Smooth muscle cell (in vitro differentiated cells): ENCODE measurements around the gene VSNL1. TPM values are rescaled to one million over a fixed set of nuclear protein-coding genes. Genes with fewer than 3 reads are reported as not detected.

ENCODE experiments used
- DNase-seq: peaks from one replicate; lab custom pipeline; 2025; ENCODE audit not compliant: unreplicated experiment; lab: John Stamatoyannopoulos, UW
- H2AFZ ChIP-seq: fragments of 200-600 bp; sonication (generic); 2 replicates; pipeline ENCODE4 v1.6.0; 2016; ENCODE audit warnings: antibody characterized with exemption, low read depth, mild to moderate bottlenecking
- H3F3A ChIP-seq: fragments of 200-600 bp; sonication (generic); 2 replicates; pipeline ENCODE4 v1.6.0; 2017; ENCODE audit warnings: antibody characterized with exemption, low read depth
- H3K27ac ChIP-seq: fragments of 200-600 bp; sonication (generic); 2 replicates; pipeline ENCODE4 v1.5.1; 2016; ENCODE audit warnings: low read depth, mild to moderate bottlenecking
- H3K27me3 ChIP-seq: fragments of 200-600 bp; sonication (generic); 2 replicates; pipeline ENCODE4 v1.6.1; 2016; ENCODE audit warnings: low read depth, mild to moderate bottlenecking
- H3K36me3 ChIP-seq: fragments of 200-600 bp; sonication (generic); 2 replicates; pipeline ENCODE4 v1.5.1; 2016; ENCODE audit warnings: low read depth
- H3K4me1 ChIP-seq: fragments of 200-600 bp; sonication (generic); 2 replicates; pipeline ENCODE4 v1.5.1; 2016; ENCODE audit warnings: low read depth
- H3K4me2 ChIP-seq: fragments of 200-600 bp; sonication (generic); 2 replicates; pipeline ENCODE4 v1.6.0; 2016; ENCODE audit warnings: mild to moderate bottlenecking
- H3K4me3 ChIP-seq: fragments of 200-600 bp; sonication (generic); 2 replicates; pipeline ENCODE4 v1.5.1; 2016; ENCODE audit warnings: mild to moderate bottlenecking
- H3K79me2 ChIP-seq: fragments of 200-600 bp; sonication (generic); 2 replicates; pipeline ENCODE4 v1.6.0; 2016; ENCODE audit warnings: low read depth, mild to moderate bottlenecking
- H3K9ac ChIP-seq: fragments of 200-600 bp; sonication (generic); 2 replicates; pipeline ENCODE4 v1.6.0; 2016; ENCODE audit warnings: low read depth
- H3K9me3 ChIP-seq: fragments of 200-600 bp; sonication (generic); replicated peaks from 2 replicates; pipeline ENCODE4 v1.5.1; 2016; ENCODE audit warnings: low read depth
- H4K20me1 ChIP-seq: fragments of 200-600 bp; sonication (generic); 2 replicates; pipeline ENCODE4 v1.6.0; 2016; ENCODE audit warnings: low read depth
- WGBS: methylation state at CpG from one replicate; pipeline ENCODE4 v1.1.7; 2016; ENCODE audit warnings: low lambda C conversion rate; 5-methylcytosine and 5-hydroxymethylcytosine counted together
- polyA plus RNA-seq: library from polyadenylated mRNA; unstranded; fragments of >200 nt; fragmentation: Nextera tagmentation; extraction: Ambion mirVana; gene quantifications from 2 replicates; pipeline ENCODE4 v1.2.1, GENCODE V29; 2016
- total RNA-seq: library from RNA; depleted of rRNA; stranded (reverse); fragments of >200 nt; gene quantifications from 2 replicates; pipeline ENCODE4 v1.2.3, GENCODE V29; 2014
- TF ChIP-seq, protein P1 (sequence below): fragments of 200-600 bp; sonication (generic); IDR thresholded peaks from 2 replicates; pipeline ENCODE4 v1.5.1; 2017; ENCODE audit warnings: borderline replicate concordance, mild to moderate bottlenecking, antibody characterized with exemption; ENCODE audit not compliant: insufficient read depth, poor library complexity, severe bottlenecking

The VSNL1 gene
- total and polyA plus RNA-seq, 2 experiments from 2014 or later: 2.8 to 4.5 TPM

DNA sequence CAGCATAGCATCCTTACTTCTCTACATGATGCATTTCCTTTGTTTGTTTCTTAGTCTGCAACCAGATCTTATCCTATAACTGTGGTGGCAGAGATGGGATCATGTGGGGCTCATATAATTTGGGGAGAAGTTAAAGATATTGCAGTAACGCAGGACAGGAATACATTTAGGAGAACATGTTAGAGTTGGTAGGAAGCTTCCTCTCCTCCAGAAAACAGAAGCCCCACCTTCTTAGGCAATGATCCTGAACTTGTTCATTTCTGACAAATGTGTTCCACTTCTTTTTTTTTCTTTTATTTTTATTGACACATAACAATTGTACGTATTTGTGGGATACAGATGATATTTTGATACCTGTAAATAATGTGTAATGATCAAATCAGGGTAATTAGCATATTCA, 99.9 kb downstream of the VSNL1 start:
- no peaks in the 10 kb centered on the region for H3K9me3 ChIP-seq
- WGBS: 95% methylated on average over 2 of the region's 2 CpGs
- TF ChIP-seq, protein P1, sequence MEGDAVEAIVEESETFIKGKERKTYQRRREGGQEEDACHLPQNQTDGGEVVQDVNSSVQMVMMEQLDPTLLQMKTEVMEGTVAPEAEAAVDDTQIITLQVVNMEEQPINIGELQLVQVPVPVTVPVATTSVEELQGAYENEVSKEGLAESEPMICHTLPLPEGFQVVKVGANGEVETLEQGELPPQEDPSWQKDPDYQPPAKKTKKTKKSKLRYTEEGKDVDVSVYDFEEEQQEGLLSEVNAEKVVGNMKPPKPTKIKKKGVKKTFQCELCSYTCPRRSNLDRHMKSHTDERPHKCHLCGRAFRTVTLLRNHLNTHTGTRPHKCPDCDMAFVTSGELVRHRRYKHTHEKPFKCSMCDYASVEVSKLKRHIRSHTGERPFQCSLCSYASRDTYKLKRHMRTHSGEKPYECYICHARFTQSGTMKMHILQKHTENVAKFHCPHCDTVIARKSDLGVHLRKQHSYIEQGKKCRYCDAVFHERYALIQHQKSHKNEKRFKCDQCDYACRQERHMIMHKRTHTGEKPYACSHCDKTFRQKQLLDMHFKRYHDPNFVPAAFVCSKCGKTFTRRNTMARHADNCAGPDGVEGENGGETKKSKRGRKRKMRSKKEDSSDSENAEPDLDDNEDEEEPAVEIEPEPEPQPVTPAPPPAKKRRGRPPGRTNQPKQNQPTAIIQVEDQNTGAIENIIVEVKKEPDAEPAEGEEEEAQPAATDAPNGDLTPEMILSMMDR: no peak
- no peaks in the 10 kb centered on the region for H3K79me2 ChIP-seq
- no peak overlapping the region for H3K27ac ChIP-seq
- H3K4me2 ChIP-seq: no peak overlapping the region
- no peak overlapping the region for H2AFZ ChIP-seq
- peaks cover 4% of the 10 kb centered on the region for H3F3A ChIP-seq
- no peak overlapping the region for H3K9ac ChIP-seq
- H4K20me1 ChIP-seq: no peaks in the 10 kb centered on the region
- no peaks in the 10 kb centered on the region for H3K36me3 ChIP-seq
- no peak overlapping the region for H3K4me3 ChIP-seq
- peaks cover 1% of the 10 kb centered on the region for H3K4me1 ChIP-seq
- no peak for DNase-seq
- no peaks in the 10 kb centered on the region for H3K27me3 ChIP-seq

DNA sequence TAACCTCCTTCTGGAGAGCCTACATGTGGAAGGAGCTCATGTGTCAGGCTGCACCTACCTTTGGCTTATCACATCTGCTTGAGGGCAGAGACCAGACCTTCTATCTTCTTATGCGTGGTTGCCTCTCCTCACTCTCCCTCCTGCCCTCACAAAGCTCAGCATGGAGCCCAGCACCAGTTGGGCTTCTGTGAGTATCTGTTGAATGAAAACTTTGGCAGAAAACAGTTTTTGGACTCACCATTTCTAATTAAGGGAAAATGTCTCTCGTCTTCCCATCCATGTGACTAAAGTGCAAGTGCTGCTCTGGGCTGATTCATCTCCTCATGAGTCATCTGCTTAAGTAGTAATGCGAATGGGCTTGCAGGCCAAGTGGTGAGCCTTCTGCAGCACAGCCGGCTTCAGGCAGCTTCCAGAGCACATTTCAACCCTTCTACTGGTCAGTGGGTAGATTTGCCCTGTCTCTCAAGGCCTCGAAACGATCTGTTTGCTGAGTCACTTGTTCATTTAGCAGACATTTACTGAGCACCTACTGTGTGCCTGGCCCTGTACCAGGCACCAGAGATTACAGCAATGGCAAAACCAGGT, 102.6 kb downstream of the VSNL1 start:
- no peaks in the 10 kb centered on the region for H3K27me3 ChIP-seq
- H3K9ac ChIP-seq: no peak overlapping the region
- WGBS: 11% methylated on average over 6 of the region's 6 CpGs
- H3K4me1 ChIP-seq: peaks cover 7% of the 10 kb centered on the region
- TF ChIP-seq, protein P1: no peak
- no peak overlapping the region for H2AFZ ChIP-seq
- H3K79me2 ChIP-seq: no peaks in the 10 kb centered on the region
- H3K36me3 ChIP-seq: no peaks in the 10 kb centered on the region
- H3F3A ChIP-seq: peaks cover 7% of the 10 kb centered on the region
- H3K4me2 ChIP-seq: peak overlapping the region; percentile 25
- H3K4me3 ChIP-seq: no peak overlapping the region
- peak overlapping the region; percentile 71 for H3K27ac ChIP-seq
- H3K9me3 ChIP-seq: no peaks in the 10 kb centered on the region
- H4K20me1 ChIP-seq: no peaks in the 10 kb centered on the region
- DNase-seq: no peak

DNA sequence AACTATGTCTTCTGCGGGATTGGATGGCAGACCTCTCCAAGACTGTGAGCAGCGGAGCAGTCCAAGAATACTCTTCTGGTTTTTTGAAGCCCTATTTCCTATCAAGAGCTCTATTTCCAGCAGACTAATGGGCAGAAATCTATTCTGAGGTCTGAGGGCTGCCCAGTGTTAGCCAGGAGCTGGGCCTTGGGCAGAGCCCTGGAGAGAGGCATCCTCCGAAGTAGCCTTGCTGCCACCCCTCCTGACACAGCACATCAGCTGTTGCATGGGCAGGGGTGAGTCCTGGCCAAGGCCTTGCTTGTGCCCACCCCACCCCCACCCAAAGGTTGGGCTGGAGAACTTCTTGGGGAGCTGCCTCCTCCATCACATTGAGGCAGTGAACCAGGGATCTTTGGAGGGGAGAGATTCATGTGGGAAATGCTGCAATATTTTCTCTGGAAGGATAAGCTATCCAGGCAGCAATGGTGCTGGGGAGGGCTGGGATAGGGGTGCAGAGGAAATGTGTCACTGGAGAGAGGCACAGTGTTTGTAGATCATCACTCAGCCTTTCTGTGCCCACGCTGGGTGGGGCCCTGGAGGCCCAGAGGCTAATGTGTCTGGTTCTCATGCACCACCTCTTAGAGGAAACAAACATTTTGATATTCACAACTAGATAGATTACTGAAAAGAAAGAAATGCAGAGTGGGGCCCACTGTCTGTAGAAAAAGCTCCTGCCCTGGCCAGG, 104.7 kb downstream of the VSNL1 start:
- no peaks in the 10 kb centered on the region for H3K36me3 ChIP-seq
- H3K9me3 ChIP-seq: no peaks in the 10 kb centered on the region
- no peak overlapping the region for H3K4me3 ChIP-seq
- DNase-seq: no peak
- peaks cover 7% of the 10 kb centered on the region for H3K4me1 ChIP-seq
- no peak overlapping the region for H3K9ac ChIP-seq
- H3K27ac ChIP-seq: peak overlapping the region; percentile 44
- no peaks in the 10 kb centered on the region for H4K20me1 ChIP-seq
- peaks cover 7% of the 10 kb centered on the region for H3F3A ChIP-seq
- H3K79me2 ChIP-seq: no peaks in the 10 kb centered on the region
- WGBS: 77% methylated on average over 4 of the region's 4 CpGs
- H3K4me2 ChIP-seq: peak overlapping the region; percentile 48
- no peaks in the 10 kb centered on the region for H3K27me3 ChIP-seq
- TF ChIP-seq, protein P1: no peak
- H2AFZ ChIP-seq: no peak overlapping the region
